Pancreas (tissue), 10 donors: ENCODE measurements around the gene PDK1. TPM values are rescaled to one million over a fixed set of nuclear protein-coding genes. Genes with fewer than 3 reads are reported as not detected.
"Not testable (repeated sequence)": the region's sequence is repeated elsewhere in the genome, so short reads cannot be mapped to it uniquely, and the experiment has no call there.

Experiments
- ATAC-seq, 4 donors: fragments of 200-7000 bp; cut with Tn5 transposase; one replicate each; pipeline versions ENCODE4 v1.8.0 to v1.9.1; 2020; ENCODE audit warnings: mild to moderate bottlenecking in 4 of 4, moderate library complexity in 4 of 4
- DNase-seq, 6 donors: peaks; one replicate each; pipeline ENCODE4 v3.0.0-alpha.2; 2020
- FAIRE-seq: peaks from 2 replicates; lab custom pipeline; 2012; peaks lifted over from hg19 to GRCh38; lab: Jason Lieb, UNC
- H3K27ac ChIP-seq, 4 donors: fragments of 200-600 bp; sonication (generic); 1 replicate in 3 of 4; 2 replicates in 1 of 4; pipeline versions ENCODE4 v1.5.0 to v1.8.0; 2020
- H3K27me3 ChIP-seq, 4 donors: fragments of 200-600 bp; one replicate each; pipeline ENCODE4 v1.8.0; 2021
- H3K36me3 ChIP-seq, 3 donors: fragments of 200-600 bp; sonication (generic) in 1 of 3; one replicate each; pipeline versions ENCODE4 v1.5.0 to v1.8.0; 2020 to 2021
- H3K4me1 ChIP-seq, 3 donors: fragments of 200-600 bp; one replicate each; pipeline ENCODE4 v1.8.0; 2021
- H3K4me3 ChIP-seq, 4 donors: fragments of 200-600 bp; sonication (generic) in 2 of 4; one replicate each; pipeline versions ENCODE4 v1.5.0 to v1.8.0; 2020 to 2021
- H3K9me3 ChIP-seq, 4 donors: fragments of 200-600 bp; one replicate each; pipeline ENCODE4 v1.8.0; 2021
- WGBS, 2 donors: extraction: QIAGEN DNeasy Blood & Tissue Kit; methylation state at CpG; one replicate each; pipeline ENCODE4 v1.1.7; 2013; 5-methylcytosine and 5-hydroxymethylcytosine counted together
- intact Hi-C, 3 donors: fragments of 100-400 bp; cut with DNase I; formaldehyde crosslinking; loops; one replicate each; pipeline versions ENCODE4 v1.11.1 to v1.14.2; 2022
- polyA plus RNA-seq, 2 donors: library from polyadenylated mRNA; stranded (reverse); fragments of 200-250 nt; gene quantifications; one replicate each; pipeline ENCODE4 v1.2.3, GENCODE V29; 2013
- total RNA-seq, 6 donors: library from RNA; stranded (reverse); fragmentation: NEBNext Ultra II Directional in 4 of 6; extraction: Animal tissue kit (Norgen Biotek cat#: 25700) in 4 of 6; gene quantifications; one replicate each; pipeline versions ENCODE4 v1.2.1 to v1.2.4, GENCODE V29; 2021 to 2023
- TF ChIP-seq, protein P1 (sequence below), 4 donors: fragments of 200-600 bp; sonication (generic) in 3 of 4; IDR thresholded peaks; one replicate each; pipeline versions ENCODE4 v1.5.0 to v1.8.0; 2021; ENCODE audit warnings: antibody characterized with exemption in 4 of 4
- donor health status: healthy with polysubstance abuse.
- donor health status: DM: no; HTN: no; CAD: no; lungs with moderate emphysema.
- donor health status: DM: no; HTN: no; CAD: no.
- donor health status: control.
- donor health status: control.
- donor health status: Bipolar disorder and iron deficiency.
- donor health status: DM: yes; HTN: yes; CAD: no.
- donor health status: DM: no; HTN: no; CAD: no.
- donor health status: DM: no; HTN: no; CAD: no.
- donor health status: DM: yes; HTN: yes; CAD: no.

Gene PDK1
- total and polyA plus RNA-seq, 8 donors = 1.2 to 12.4 (median 6.7) TPM

DNA sequence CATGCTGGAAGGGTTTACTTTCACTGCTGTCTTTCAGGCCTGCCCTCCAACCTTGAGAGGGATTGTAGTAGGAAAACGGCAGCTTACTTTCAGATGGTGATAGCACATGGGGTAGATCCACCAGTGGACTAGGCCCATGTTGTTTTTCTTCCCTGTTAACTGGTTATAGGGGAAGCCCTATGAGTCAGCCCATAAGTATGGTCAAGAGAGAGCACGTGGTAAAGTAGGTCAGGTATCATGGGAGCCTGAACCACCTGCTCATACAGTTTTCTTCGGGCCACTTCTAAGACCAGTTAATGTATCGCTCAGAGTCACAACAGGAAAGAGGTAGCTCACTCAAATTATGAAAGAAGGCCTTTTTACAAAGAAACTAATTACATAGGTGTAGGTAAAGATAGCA is 33.0 kb downstream of the PDK1 start:
- Histone ChIP-seq H3K9me3 (no peaks in the 10 kb centered on the region), H3K27ac (no peak overlapping the region), H3K36me3 (no peaks in the 10 kb centered on the region), H3K4me3 (no peak overlapping the region), H3K27me3 (no peaks in the 10 kb centered on the region), H3K4me1 (no peaks in the 10 kb centered on the region)
- ATAC-seq = peak in 2 of 4 donors; percentile 49 to 57
- intact Hi-C loops = no loop called here
- FAIRE-seq = no peak
- DNase-seq = no peak
- WGBS, 2 donors = 84 to 91% methylated on average over 4 of the region's 4 CpGs
- TF ChIP-seq, protein P1, sequence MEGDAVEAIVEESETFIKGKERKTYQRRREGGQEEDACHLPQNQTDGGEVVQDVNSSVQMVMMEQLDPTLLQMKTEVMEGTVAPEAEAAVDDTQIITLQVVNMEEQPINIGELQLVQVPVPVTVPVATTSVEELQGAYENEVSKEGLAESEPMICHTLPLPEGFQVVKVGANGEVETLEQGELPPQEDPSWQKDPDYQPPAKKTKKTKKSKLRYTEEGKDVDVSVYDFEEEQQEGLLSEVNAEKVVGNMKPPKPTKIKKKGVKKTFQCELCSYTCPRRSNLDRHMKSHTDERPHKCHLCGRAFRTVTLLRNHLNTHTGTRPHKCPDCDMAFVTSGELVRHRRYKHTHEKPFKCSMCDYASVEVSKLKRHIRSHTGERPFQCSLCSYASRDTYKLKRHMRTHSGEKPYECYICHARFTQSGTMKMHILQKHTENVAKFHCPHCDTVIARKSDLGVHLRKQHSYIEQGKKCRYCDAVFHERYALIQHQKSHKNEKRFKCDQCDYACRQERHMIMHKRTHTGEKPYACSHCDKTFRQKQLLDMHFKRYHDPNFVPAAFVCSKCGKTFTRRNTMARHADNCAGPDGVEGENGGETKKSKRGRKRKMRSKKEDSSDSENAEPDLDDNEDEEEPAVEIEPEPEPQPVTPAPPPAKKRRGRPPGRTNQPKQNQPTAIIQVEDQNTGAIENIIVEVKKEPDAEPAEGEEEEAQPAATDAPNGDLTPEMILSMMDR (IDR thresholded peaks at IDR 0.05) = no peak

- H3K27ac ChIP-seq, H3K27me3 ChIP-seq, ATAC-seq, H3K9me3 ChIP-seq, intact Hi-C loops, DNase-seq, H3K4me1 ChIP-seq, FAIRE-seq, H3K4me3 ChIP-seq: not testable (repeated sequence)
- H3K36me3 ChIP-seq = peaks cover 0 to 12% (median 0%) of the 10 kb centered on the region in 3 donors
- WGBS, 2 donors = 87 to 88% methylated on average over 4 of the region's 4 CpGs
Observed at GRCh38 chr2:172591386-172591785, 35.5 kb downstream of the PDK1 start.

DNA sequence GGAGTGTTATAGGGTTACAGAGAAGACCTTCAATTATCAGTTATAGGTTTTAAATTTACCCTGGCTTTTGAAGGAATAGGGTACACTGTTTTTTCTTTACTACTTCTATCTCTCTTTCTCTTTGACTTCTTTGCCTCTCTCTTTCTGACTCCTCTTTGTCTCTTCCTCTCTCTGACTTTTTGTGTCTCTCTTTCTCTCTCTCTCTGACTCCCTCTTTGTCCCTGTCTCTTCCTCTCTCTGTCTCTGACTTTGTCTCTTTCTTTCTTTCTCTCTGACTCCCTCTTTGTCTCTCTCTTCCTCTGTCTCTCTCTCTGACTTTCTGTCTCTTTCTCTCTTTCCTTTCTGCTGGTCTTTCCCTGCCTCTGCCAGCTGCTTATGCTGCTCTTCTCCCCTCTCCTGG is 36.3 kb downstream of the PDK1 start:
- H3K4me1 ChIP-seq, intact Hi-C loops, ATAC-seq, H3K27ac ChIP-seq, FAIRE-seq, DNase-seq, H3K4me3 ChIP-seq, H3K9me3 ChIP-seq, H3K27me3 ChIP-seq: not testable (repeated sequence)
- H3K36me3 ChIP-seq = peaks cover 0 to 19% (median 0%) of the 10 kb centered on the region in 3 donors

GRCh38 chr2:172596776-172597175 is 40.9 kb downstream of the PDK1 start:
- no peak for ATAC-seq
- Histone ChIP-seq H3K36me3 (peaks cover 0 to 25% (median 0%) of the 10 kb centered on the region in 3 donors), H3K4me3 (no peak overlapping the region), H3K27me3 (no peaks in the 10 kb centered on the region), H3K9me3 (no peaks in the 10 kb centered on the region), H3K27ac (no peak overlapping the region), H3K4me1 (no peaks in the 10 kb centered on the region)
- WGBS, 2 donors = 79 to 83% methylated on average over 5 of the region's 5 CpGs
- DNase-seq = no peak
- intact Hi-C loops = no loop called here
- FAIRE-seq = no peak
- TF ChIP-seq, protein P1 (IDR thresholded peaks at IDR 0.05) = no peak

- Histone ChIP-seq H3K27ac (no peak overlapping the region), H3K4me3 (no peak overlapping the region), H3K27me3 (no peaks in the 10 kb centered on the region), H3K9me3 (no peaks in the 10 kb centered on the region), H3K36me3 (peaks cover 0 to 25% (median 0%) of the 10 kb centered on the region in 3 donors), H3K4me1 (no peaks in the 10 kb centered on the region)
- TF ChIP-seq, protein P1 (IDR thresholded peaks at IDR 0.05) = no peak
- 92 to 96% methylated on average over 3 of the region's 3 CpGs for WGBS, 2 donors
- ATAC-seq (no peak), FAIRE-seq (no peak), DNase-seq (no peak)
- intact Hi-C loops = no loop called here
Observed at GRCh38 chr2:172597176-172597842, 41.4 kb downstream of the PDK1 start.

GRCh38 chr2:172599947-172600346 is 44.1 kb downstream of the PDK1 start:
- WGBS, 2 donors = 64 to 71% methylated on average over 1 of the region's 1 CpG
- TF ChIP-seq, protein P1 (IDR thresholded peaks at IDR 0.05) = no peak
- Histone ChIP-seq H3K4me1 (no peaks in the 10 kb centered on the region), H3K4me3 (no peak overlapping the region), H3K36me3 (peaks cover 0 to 25% (median 0%) of the 10 kb centered on the region in 3 donors), H3K27ac (no peak overlapping the region), H3K9me3 (no peaks in the 10 kb centered on the region), H3K27me3 (no peaks in the 10 kb centered on the region)
- no peak for ATAC-seq
- intact Hi-C loops = no loop called here
- DNase-seq = no peak
- FAIRE-seq = no peak
